Tibial nerve (tissue), 3 donors: Measurements from ENCODE around the gene MRPL50.

Source experiments
- CTCF ChIP-seq, 5 experiments: fragments of 200-600 bp in 3 of 5; fragments of 450-650 bp in 2 of 5; sonication (generic) in 3 of 5; IDR thresholded peaks; one replicate each; pipeline ENCODE4 v1.5.1; 2016 to 2019; ENCODE audit warnings: antibody characterized with exemption in 5 of 5, mild to moderate bottlenecking in 3 of 5, moderate library complexity in 2 of 5
- POLR2A ChIP-seq, 2 donors: fragments of 450-650 bp; IDR thresholded peaks; one replicate each; pipeline ENCODE4 v1.6.1; 2017; ENCODE audit warnings: antibody characterized with exemption in 2 of 2, mild to moderate bottlenecking in 2 of 2, moderate library complexity in 2 of 2

GRCh38 chr9:101366038-101366756 lies 32.2 kb downstream of the MRPL50 start:
- no peak for TF ChIP-seq CTCF (IDR thresholded peaks at IDR 0.05)
- no peak for TF ChIP-seq POLR2A (IDR thresholded peaks at IDR 0.05)
